MM.1S (cell line): Measurements from ENCODE around the gene FRMD3.

ENCODE experiments used
- EZH2phosphoT487 ChIP-seq: fragments of 300-600 bp; sonication (generic); IDR thresholded peaks from 2 replicates; pipeline ENCODE4 v1.6.1; 2018; ENCODE audit warnings: antibody characterized with exemption, low read length
- TF ChIP-seq, protein P1 (sequence below): fragments of 300-600 bp; sonication (generic); IDR thresholded peaks from 2 replicates; pipeline ENCODE4 v1.5.1; 2016; ENCODE audit warnings: antibody characterized with exemption, low read length, mixed read lengths

DNA sequence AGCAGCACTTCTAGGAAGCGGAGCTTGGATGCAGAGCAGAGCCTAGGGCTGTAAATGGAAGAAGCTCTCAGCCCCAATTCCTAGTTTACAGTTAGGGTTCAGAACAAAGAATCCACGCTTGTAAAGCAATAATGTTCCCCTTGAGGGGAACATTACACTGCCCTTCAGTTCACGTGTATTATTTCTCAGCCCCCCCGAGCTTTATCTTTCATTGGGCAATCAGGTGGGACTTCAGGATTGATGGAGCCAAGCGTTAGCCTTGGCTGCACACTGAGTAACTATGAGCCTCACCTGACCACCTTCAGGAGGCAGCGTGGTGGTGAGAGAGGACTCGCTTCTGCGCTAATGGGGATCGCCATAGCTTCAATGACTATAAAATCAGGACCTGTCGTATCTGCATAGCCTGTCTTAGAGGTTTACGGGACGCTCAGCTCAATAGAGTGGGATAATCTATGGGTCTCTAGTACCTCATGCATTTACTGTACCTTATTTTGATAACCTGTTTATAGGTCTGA is 318.2 kb downstream of the FRMD3 start:
- no peak for TF ChIP-seq EZH2phosphoT487
- TF ChIP-seq, protein P1, sequence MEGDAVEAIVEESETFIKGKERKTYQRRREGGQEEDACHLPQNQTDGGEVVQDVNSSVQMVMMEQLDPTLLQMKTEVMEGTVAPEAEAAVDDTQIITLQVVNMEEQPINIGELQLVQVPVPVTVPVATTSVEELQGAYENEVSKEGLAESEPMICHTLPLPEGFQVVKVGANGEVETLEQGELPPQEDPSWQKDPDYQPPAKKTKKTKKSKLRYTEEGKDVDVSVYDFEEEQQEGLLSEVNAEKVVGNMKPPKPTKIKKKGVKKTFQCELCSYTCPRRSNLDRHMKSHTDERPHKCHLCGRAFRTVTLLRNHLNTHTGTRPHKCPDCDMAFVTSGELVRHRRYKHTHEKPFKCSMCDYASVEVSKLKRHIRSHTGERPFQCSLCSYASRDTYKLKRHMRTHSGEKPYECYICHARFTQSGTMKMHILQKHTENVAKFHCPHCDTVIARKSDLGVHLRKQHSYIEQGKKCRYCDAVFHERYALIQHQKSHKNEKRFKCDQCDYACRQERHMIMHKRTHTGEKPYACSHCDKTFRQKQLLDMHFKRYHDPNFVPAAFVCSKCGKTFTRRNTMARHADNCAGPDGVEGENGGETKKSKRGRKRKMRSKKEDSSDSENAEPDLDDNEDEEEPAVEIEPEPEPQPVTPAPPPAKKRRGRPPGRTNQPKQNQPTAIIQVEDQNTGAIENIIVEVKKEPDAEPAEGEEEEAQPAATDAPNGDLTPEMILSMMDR = no peak
